Colonic mucosa (tissue), 4 donors: Measurements from ENCODE around the gene TRAPPC5. TPM values are rescaled to one million over a fixed set of nuclear protein-coding genes. Genes with fewer than 3 reads are reported as not detected.

Experiments used
- DNase-seq: peaks from one replicate; pipeline ENCODE4 v3.0.0-alpha.2; 2020
- H3K27ac ChIP-seq: fragments of 200-600 bp; one replicate; pipeline ENCODE4 v1.8.0; 2021
- H3K27me3 ChIP-seq: fragments of 200-600 bp; one replicate; pipeline ENCODE4 v1.8.0; 2021
- H3K36me3 ChIP-seq: fragments of 200-600 bp; one replicate; pipeline ENCODE4 v1.8.0; 2021
- H3K4me1 ChIP-seq: fragments of 200-600 bp; one replicate; pipeline ENCODE4 v1.8.0; 2021; ENCODE audit warnings: mild to moderate bottlenecking
- H3K4me3 ChIP-seq: fragments of 200-600 bp; one replicate; pipeline ENCODE4 v1.8.0; 2021
- H3K9ac ChIP-seq, 2 donors: one replicate each; pipeline ENCODE4 v1.7.0; 2013; ENCODE audit warnings: control low read depth in 2 of 2, low read depth in 2 of 2, low read length in 2 of 2
- H3K9me3 ChIP-seq: fragments of 200-600 bp; one replicate; pipeline ENCODE4 v1.8.0; 2021
- CTCF ChIP-seq: fragments of 200-600 bp; IDR thresholded peaks from one replicate; pipeline ENCODE4 v1.8.0; 2022; ENCODE audit warnings: antibody characterized with exemption, mild to moderate bottlenecking
- intact Hi-C: fragments of 100-400 bp; cut with DNase I; formaldehyde crosslinking; loops from one replicate; pipeline ENCODE4 v1.14.1; 2022
- total RNA-seq, 2 donors: library from RNA; stranded (reverse); fragmentation: NEBNext Ultra II Directional in 1 of 2; extraction: Animal tissue kit (Norgen Biotek cat#: 25700) in 1 of 2; gene quantifications; one replicate each; pipeline ENCODE4 v1.2.1, GENCODE V29; 2021
- donor health status: healthy.
- donor health status: DM: no; HTN: no; CAD: no.
- donor health status: DM: no; HTN: no; CAD: no.

TRAPPC5 gene
- total RNA-seq, 2 donors from 2014 or later: 107 to 139 TPM

GRCh38 chr19:7636317-7636690, 44.3 kb upstream of the TRAPPC5 start:
- Histone ChIP-seq H3K27me3 (no peaks in the 10 kb centered on the region), H3K36me3 (no peaks in the 10 kb centered on the region), H3K9me3 (no peaks in the 10 kb centered on the region), H3K9ac (no peak overlapping the region), H3K4me1 (no peaks in the 10 kb centered on the region), H3K4me3 (peak overlapping the region; percentile 90), H3K27ac (no peak overlapping the region)
- DNase-seq: no peak
- no peak for TF ChIP-seq CTCF
- intact Hi-C loops: no loop called here

GRCh38 chr19:7636691-7637373, 43.8 kb upstream of the TRAPPC5 start, which contains the start of gene STXBP2:
TSS of gene STXBP2 (plus strand) at chr19:7637110. CDS start at chr19:7637150, 40 bp downstream.
- Histone ChIP-seq H3K4me1 (no peaks in the 10 kb centered on the region), H3K36me3 (no peaks in the 10 kb centered on the region), H3K9me3 (no peaks in the 10 kb centered on the region), H3K27ac (peak within 1 kb of the TSS; percentile 83), H3K4me3 (peak within 1 kb of the TSS; percentile 90), H3K27me3 (no peaks in the 10 kb centered on the region), H3K9ac (peak within 1 kb of the TSS; percentile 87)
- peak; percentile 26 for TF ChIP-seq CTCF
- peak; percentile 91 for DNase-seq
- intact Hi-C loops: no loop called here

GRCh38 chr19:7637374-7638256, 43.0 kb upstream of the TRAPPC5 start:
- DNase-seq: peak; percentile 59
- peak overlapping the region; percentile 87 for H3K9ac ChIP-seq
- no peaks in the 10 kb centered on the region for H3K27me3 ChIP-seq
- intact Hi-C loops: no loop called here
- peak overlapping the region; percentile 83 for H3K27ac ChIP-seq
- TF ChIP-seq CTCF: no peak
- peak overlapping the region; percentile 90 for H3K4me3 ChIP-seq
- no peaks in the 10 kb centered on the region for H3K36me3 ChIP-seq
- H3K4me1 ChIP-seq: no peaks in the 10 kb centered on the region
- no peaks in the 10 kb centered on the region for H3K9me3 ChIP-seq

GRCh38 chr19:7638802-7639465, 41.7 kb upstream of the TRAPPC5 start:
- no peaks in the 10 kb centered on the region for H3K27me3 ChIP-seq
- TF ChIP-seq CTCF: no peak
- H3K4me1 ChIP-seq: no peaks in the 10 kb centered on the region
- H3K9ac ChIP-seq: no peak overlapping the region
- no peak overlapping the region for H3K27ac ChIP-seq
- H3K9me3 ChIP-seq: no peaks in the 10 kb centered on the region
- intact Hi-C loops: no loop called here
- no peak for DNase-seq
- no peaks in the 10 kb centered on the region for H3K36me3 ChIP-seq
- no peak overlapping the region for H3K4me3 ChIP-seq

- no peaks in the 10 kb centered on the region for H3K36me3 ChIP-seq
- H3K27ac ChIP-seq: no peak overlapping the region
- H3K4me3 ChIP-seq: no peak overlapping the region
- no peaks in the 10 kb centered on the region for H3K9me3 ChIP-seq
- H3K4me1 ChIP-seq: no peaks in the 10 kb centered on the region
- H3K9ac ChIP-seq: no peak overlapping the region
- DNase-seq: no peak
- TF ChIP-seq CTCF: no peak
- no peaks in the 10 kb centered on the region for H3K27me3 ChIP-seq
- intact Hi-C loops: no loop called here
These were observed 40.7 kb upstream of the TRAPPC5 start for GRCh38 chr19:7639863-7640348.
